Measurements from ENCODE around the gene LDB3.

LDB3 gene

GRCh38 chr10:86665218-86665607 lies 3.1 kb upstream of the LDB3 start:
- DNase-seq (ENCODE audit: low spot score) = no peak

GRCh38 chr10:86665868-86666267 lies 2.4 kb upstream of the LDB3 start:
- DNase-seq (ENCODE audit: low spot score) = no peak

- no peak for DNase-seq (ENCODE audit: low spot score)
These were observed 1.8 kb upstream of the LDB3 start for GRCh38 chr10:86666538-86666937.

- no peak for DNase-seq (ENCODE audit: low spot score)
These were observed 710 bp upstream of the LDB3 start for GRCh38 chr10:86667421-86668181.

GRCh38 chr10:86670290-86670811 lies 2.0 kb downstream of the LDB3 start:
- no peak for DNase-seq (ENCODE audit: low spot score)

- DNase-seq (ENCODE audit: low spot score) = no peak
These were observed 2.6 kb downstream of the LDB3 start for GRCh38 chr10:86670876-86671275.

GRCh38 chr10:86671419-86671818 lies 3.1 kb downstream of the LDB3 start:
- DNase-seq (ENCODE audit: low spot score) = no peak

GRCh38 chr10:86671985-86672710 lies 3.8 kb downstream of the LDB3 start:
- DNase-seq (ENCODE audit: low spot score) = no peak

- DNase-seq (ENCODE audit: low spot score) = no peak
These were observed 5.0 kb downstream of the LDB3 start for GRCh38 chr10:86673216-86673826.

- DNase-seq (ENCODE audit: low spot score) = no peak
These were observed 5.7 kb downstream of the LDB3 start for GRCh38 chr10:86673827-86674581.

- no peak for DNase-seq (ENCODE audit: low spot score)
These were observed 6.6 kb downstream of the LDB3 start for GRCh38 chr10:86674912-86675311.

GRCh38 chr10:86677374-86677773 lies 9.1 kb downstream of the LDB3 start:
- no peak for DNase-seq (ENCODE audit: low spot score)

- DNase-seq (ENCODE audit: low spot score) = no peak
These were observed 10.9 kb downstream of the LDB3 start for GRCh38 chr10:86678999-86679792.

- no peak for DNase-seq (ENCODE audit: low spot score)
These were observed 12.7 kb downstream of the LDB3 start for GRCh38 chr10:86681047-86681446.

GRCh38 chr10:86681722-86682386 lies 13.5 kb downstream of the LDB3 start:
- DNase-seq (ENCODE audit: low spot score) = no peak

GRCh38 chr10:86682675-86683074 lies 14.4 kb downstream of the LDB3 start:
- no peak for DNase-seq (ENCODE audit: low spot score)

GRCh38 chr10:86684331-86685097 lies 16.2 kb downstream of the LDB3 start:
- DNase-seq (ENCODE audit: low spot score) = no peak

GRCh38 chr10:86685416-86685815 lies 17.1 kb downstream of the LDB3 start:
- DNase-seq (ENCODE audit: low spot score) = no peak

GRCh38 chr10:86685893-86686632 lies 17.8 kb downstream of the LDB3 start:
- DNase-seq (ENCODE audit: low spot score) = no peak
